ENCODE measurements around the gene TMEM191C. TPM values are rescaled to one million over a fixed set of nuclear protein-coding genes. Genes with fewer than 3 reads are reported as not detected.
"Not testable (repeated sequence)": the region's sequence is repeated elsewhere in the genome, so short reads cannot be mapped to it uniquely, and the experiment has no call there.

The TMEM191C gene
- 4.2 TPM for total RNA-seq

GRCh38 chr22:21467337-21468193, at the start of gene TMEM191C:
Gene TMEM191C, plus strand, starts transcription at chr22:21467387. Its CDS starts 73 bp downstream, at chr22:21467460.
- peak; percentile 0 for ATAC-seq

- peak; percentile 0 for ATAC-seq
Measured at GRCh38 chr22:21417853-21418252, 49.3 kb upstream of the TMEM191C start.

- ATAC-seq, result not testable (repeated sequence)
Measured at GRCh38 chr22:21418974-21419638, 48.1 kb upstream of the TMEM191C start.

GRCh38 chr22:21420180-21420763, 46.9 kb upstream of the TMEM191C start:
- peak; percentile 42 for ATAC-seq

GRCh38 chr22:21424084-21424709, 43.0 kb upstream of the TMEM191C start:
- ATAC-seq, result not testable (repeated sequence)

GRCh38 chr22:21434378-21435233, 32.6 kb upstream of the TMEM191C start:
- ATAC-seq, result peak; percentile 65

- ATAC-seq, result peak; percentile 51
Measured at GRCh38 chr22:21435998-21436810, 31.0 kb upstream of the TMEM191C start.

GRCh38 chr22:21438013-21438412, 29.2 kb upstream of the TMEM191C start:
- ATAC-seq, result not testable (repeated sequence)

GRCh38 chr22:21440018-21440636, 27.1 kb upstream of the TMEM191C start:
- peak; percentile 16 for ATAC-seq

GRCh38 chr22:21440676-21441075, 26.5 kb upstream of the TMEM191C start:
- ATAC-seq, result peak; percentile 80

- peak; percentile 1 for ATAC-seq
Measured at GRCh38 chr22:21441170-21441569, 26.0 kb upstream of the TMEM191C start.

- ATAC-seq, result peak; percentile 5
Measured at GRCh38 chr22:21442123-21442522, 25.1 kb upstream of the TMEM191C start.

GRCh38 chr22:21442646-21443045, 24.5 kb upstream of the TMEM191C start:
- not testable (repeated sequence) for ATAC-seq

GRCh38 chr22:21443057-21443734, 24.0 kb upstream of the TMEM191C start:
- no peak for ATAC-seq

GRCh38 chr22:21443735-21444421, 23.3 kb upstream of the TMEM191C start:
- ATAC-seq, result no peak

- ATAC-seq, result no peak
Measured at GRCh38 chr22:21444701-21445436, 22.3 kb upstream of the TMEM191C start.

GRCh38 chr22:21445437-21446127, 21.6 kb upstream of the TMEM191C start:
- no peak for ATAC-seq
